ENCODE data around the gene KHDC3L. TPM values are rescaled to one million over a fixed set of nuclear protein-coding genes. Genes with fewer than 3 reads are reported as not detected.

KHDC3L gene
- total RNA-seq, 1 experiment from 2014 or later: 0.22 TPM

- Histone ChIP-seq H2AFZ (ENCODE audit: low read length) (no peak overlapping the region), H3K4ac (ENCODE audit: low read depth, low read length) (no peak overlapping the region), H3K27me3 (ENCODE audit: insufficient read depth, low read length) (no peaks in the 10 kb centered on the region), H3K18ac (ENCODE audit: insufficient read length, low read depth, low read length) (no peak overlapping the region), H2BK20ac (ENCODE audit: low read depth, low read length, poor library complexity, severe bottlenecking) (no peak overlapping the region), H4K5ac (ENCODE audit: insufficient read length, low read depth, low read length) (no peak overlapping the region), H3K27ac (ENCODE audit: insufficient read length, low read depth, low read length) (no peak overlapping the region), H2BK5ac (ENCODE audit: insufficient read length, low read length) (no peak overlapping the region), H4K8ac (replicated peaks; ENCODE audit: insufficient read length, low read depth, low read length) (no peak overlapping the region), H3K14ac (ENCODE audit: insufficient read depth, low read length) (no peak overlapping the region), H3K23me2 (ENCODE audit: insufficient read length, low read depth, low read length, poor library complexity, severe bottlenecking) (no peaks in the 10 kb centered on the region), H3K4me1 (ENCODE audit: insufficient read depth, low read length) (peaks cover 2% of the 10 kb centered on the region; the same call in 1 of the 2 replicates), H2BK12ac (ENCODE audit: insufficient read length, low read depth, low read length) (no peak overlapping the region), H4K20me1 (ENCODE audit: control insufficient read depth, insufficient read depth, insufficient read length) (no peaks in the 10 kb centered on the region), H3K9ac (ENCODE audit: extremely low read depth, insufficient read length, low read length) (no peak overlapping the region), H3K56ac (ENCODE audit: insufficient read length, low read depth, low read length) (no peak overlapping the region), H2BK120ac (ENCODE audit: low read depth, low read length, poor library complexity, severe bottlenecking) (no peak overlapping the region), H3T11ph (ENCODE audit: low read length) (no peak overlapping the region), H3K79me1 (ENCODE audit: insufficient read depth, low read depth, low read length, poor library complexity, severe bottlenecking) (no peaks in the 10 kb centered on the region), H2AK5ac (ENCODE audit: insufficient read length, low read length) (no peak overlapping the region), H4K91ac (ENCODE audit: insufficient read length, low read depth, low read length) (no peak overlapping the region), H3K4me2 (ENCODE audit: insufficient read depth, insufficient read length, low read length) (no peak overlapping the region), H2BK15ac (ENCODE audit: low read depth, low read length) (no peak overlapping the region), H3K79me2 (ENCODE audit: insufficient read depth, low read length) (no peaks in the 10 kb centered on the region), H3K23ac (ENCODE audit: insufficient read length, low read depth, low read length) (no peak overlapping the region), H3K9me3 (ENCODE audit: control insufficient read depth, low read depth, low read length) (no peaks in the 10 kb centered on the region)
- Mint-ChIP-seq H3K4me1 (peaks cover 10 to 13% of the 10 kb centered on the region in 2 experiments), H3K9me3 (peaks cover 0 to 3% of the 10 kb centered on the region in 2 experiments; a peak in 3 of 5 replicates), H3K4me3 (no peak overlapping the region), H3K36me3 (ENCODE audit: insufficient read depth in 1 of 3, low read depth in 3 of 3) (peaks cover 0 to 2% (median 0%) of the 10 kb centered on the region in 3 experiments; a peak in 1 of 7 replicates), H3K27me3 (ENCODE audit: low read depth) (no peaks in the 10 kb centered on the region), H3K27ac (no peak overlapping the region)
- no CpG with 5 or more reads among the region's 14 CpGs for WGBS (ENCODE audit: extremely low coverage, insufficient read length, low lambda C conversion rate)
- no peak for TF ChIP-seq CTCF (conservative IDR thresholded peaks at IDR 0.05)
- no peak for DNase-seq
These were observed 1.7 kb downstream of the KHDC3L start for GRCh38 chr6:73364121-73364520.
